Mucosa of stomach (tissue), 1 donor: ENCODE data around the gene HIP1R.
"Not testable (repeated sequence)": the region's sequence is repeated elsewhere in the genome, so short reads cannot be mapped to it uniquely, and the experiment has no call there.

Source experiments
- H3K27me3 ChIP-seq: one replicate; pipeline ENCODE4 v1.7.0; 2013; ENCODE audit warnings: mild to moderate bottlenecking, low read length; ENCODE audit not compliant: control insufficient read depth, insufficient read depth
- H3K36me3 ChIP-seq: one replicate; pipeline ENCODE4 v1.7.0; 2013; ENCODE audit warnings: low read length; ENCODE audit not compliant: control insufficient read depth, insufficient read depth
- H3K4me1 ChIP-seq: one replicate; pipeline ENCODE4 v1.7.0; 2013; ENCODE audit warnings: mild to moderate bottlenecking, low read length; ENCODE audit not compliant: control insufficient read depth, insufficient read depth
- H3K4me3 ChIP-seq: one replicate; pipeline ENCODE4 v1.7.0; 2013; ENCODE audit warnings: low read length
- H3K9ac ChIP-seq: one replicate; pipeline ENCODE4 v1.7.0; 2013; ENCODE audit warnings: mild to moderate bottlenecking, low read length, moderate library complexity
- H3K9me3 ChIP-seq: one replicate; pipeline ENCODE4 v1.7.0; 2013; ENCODE audit warnings: mild to moderate bottlenecking, low read length, moderate library complexity; ENCODE audit not compliant: control insufficient read depth
- donor health status: Pancreatic carcinoma.

HIP1R gene

GRCh38 chr12:122868471-122869177 lies 33.4 kb downstream of the HIP1R start:
- Histone ChIP-seq H3K36me3 (peaks cover 15% of the 10 kb centered on the region), H3K9ac (peak overlapping the region; percentile 40), H3K9me3 (no peaks in the 10 kb centered on the region), H3K4me1 (peaks cover 59% of the 10 kb centered on the region), H3K4me3 (no peak overlapping the region), H3K27me3 (no peaks in the 10 kb centered on the region)

DNA sequence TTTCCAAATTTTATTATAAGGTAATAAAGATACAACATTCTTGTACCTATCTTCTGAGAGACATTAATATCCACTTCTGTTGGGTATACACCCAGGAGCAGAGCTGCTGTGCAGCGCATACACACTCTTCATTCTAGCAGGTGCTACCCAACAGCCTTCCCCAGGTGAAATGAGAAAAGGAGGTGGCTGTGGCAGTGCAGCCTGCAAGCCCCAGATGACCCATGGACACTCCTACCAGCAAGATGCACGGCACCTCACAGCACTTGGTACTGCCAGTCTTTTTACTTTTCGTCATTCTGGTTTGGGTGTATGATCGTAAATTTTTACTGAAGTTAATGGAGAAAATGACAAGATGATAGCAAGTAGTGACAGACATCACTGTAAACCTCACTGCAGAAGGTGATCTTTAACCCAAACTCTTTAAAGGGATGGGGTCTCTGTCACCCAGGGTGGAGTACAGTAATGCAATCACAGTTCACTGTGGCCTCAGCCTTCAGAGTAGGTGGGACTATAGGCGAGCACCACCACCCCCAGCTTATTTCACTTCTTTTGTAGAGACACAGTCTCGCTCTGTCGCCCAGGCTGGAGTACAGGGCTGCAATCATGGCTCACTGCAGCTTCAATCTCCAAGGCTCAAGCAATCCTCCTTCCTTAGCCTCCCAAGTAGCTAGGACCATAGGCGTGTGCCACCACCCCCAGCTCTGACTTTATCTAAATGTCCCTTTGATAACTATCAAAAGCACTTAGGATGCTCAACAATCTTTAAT lies 34.1 kb downstream of the HIP1R start:
- Histone ChIP-seq H3K27me3 (no peaks in the 10 kb centered on the region), H3K4me1 (peaks cover 66% of the 10 kb centered on the region), H3K4me3 (no peak overlapping the region), H3K9ac (no peak overlapping the region), H3K9me3 (no peaks in the 10 kb centered on the region), H3K36me3 (peaks cover 15% of the 10 kb centered on the region)

GRCh38 chr12:122870163-122870842 lies 35.0 kb downstream of the HIP1R start:
- no peak overlapping the region for H3K9ac ChIP-seq
- no peaks in the 10 kb centered on the region for H3K27me3 ChIP-seq
- H3K9me3 ChIP-seq = no peaks in the 10 kb centered on the region
- H3K4me1 ChIP-seq = peaks cover 68% of the 10 kb centered on the region
- H3K4me3 ChIP-seq = no peak overlapping the region
- H3K36me3 ChIP-seq = peaks cover 13% of the 10 kb centered on the region

- Histone ChIP-seq H3K4me1 (peaks cover 72% of the 10 kb centered on the region), H3K27me3 (no peaks in the 10 kb centered on the region), H3K9me3 (no peaks in the 10 kb centered on the region), H3K36me3 (peaks cover 7% of the 10 kb centered on the region), H3K9ac (peak overlapping the region; percentile 64), H3K4me3 (peak overlapping the region; percentile 18)
These were observed 35.8 kb downstream of the HIP1R start for GRCh38 chr12:122870867-122871664.

- Histone ChIP-seq H3K4me3 (peak overlapping the region; percentile 18), H3K9ac (peak overlapping the region; percentile 64), H3K4me1 (peaks cover 72% of the 10 kb centered on the region), H3K36me3 (peaks cover 7% of the 10 kb centered on the region), H3K9me3 (no peaks in the 10 kb centered on the region), H3K27me3 (no peaks in the 10 kb centered on the region)
These were observed 36.9 kb downstream of the HIP1R start for GRCh38 chr12:122871851-122872780.

DNA sequence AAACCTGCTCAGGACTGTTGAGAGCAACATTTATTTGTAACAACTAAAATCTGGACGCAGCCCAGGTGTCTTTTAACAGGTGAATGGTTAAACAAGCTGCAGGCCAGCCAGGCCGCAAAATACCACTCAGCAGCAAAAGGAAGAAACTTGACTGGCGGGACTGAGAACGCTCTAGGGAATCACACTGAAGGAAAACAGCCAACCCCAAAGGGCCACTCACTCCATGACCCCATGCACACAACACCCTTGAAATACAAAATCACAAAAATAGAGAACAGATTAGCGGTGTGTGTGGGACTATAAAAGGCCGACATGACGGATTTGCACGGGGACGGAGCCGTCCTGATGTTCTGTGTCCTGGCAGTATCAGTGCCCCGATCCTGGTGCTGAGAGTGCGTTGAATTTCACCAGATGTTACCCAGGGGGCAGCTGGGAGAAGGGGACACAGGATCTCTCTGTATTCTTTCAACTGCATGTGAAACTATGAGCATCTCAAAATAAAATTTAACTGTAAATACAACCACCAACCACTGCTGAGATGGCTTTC lies 37.6 kb downstream of the HIP1R start:
- H3K9me3 ChIP-seq = no peaks in the 10 kb centered on the region
- no peak overlapping the region for H3K4me3 ChIP-seq
- peaks cover 68% of the 10 kb centered on the region for H3K4me1 ChIP-seq
- peaks cover 7% of the 10 kb centered on the region for H3K36me3 ChIP-seq
- no peaks in the 10 kb centered on the region for H3K27me3 ChIP-seq
- peak overlapping the region; percentile 64 for H3K9ac ChIP-seq

GRCh38 chr12:122873540-122873939 lies 38.3 kb downstream of the HIP1R start:
- Histone ChIP-seq H3K9me3 (no peaks in the 10 kb centered on the region), H3K4me3 (no peak overlapping the region), H3K9ac (peak overlapping the region; percentile 64), H3K4me1 (peaks cover 62% of the 10 kb centered on the region), H3K27me3 (no peaks in the 10 kb centered on the region), H3K36me3 (peaks cover 3% of the 10 kb centered on the region)

GRCh38 chr12:122874081-122874480 lies 38.8 kb downstream of the HIP1R start:
- Histone ChIP-seq H3K4me1 (peaks cover 62% of the 10 kb centered on the region), H3K27me3 (no peaks in the 10 kb centered on the region), H3K9me3 (no peaks in the 10 kb centered on the region), H3K36me3 (no peaks in the 10 kb centered on the region), H3K9ac (no peak overlapping the region), H3K4me3 (no peak overlapping the region)

DNA sequence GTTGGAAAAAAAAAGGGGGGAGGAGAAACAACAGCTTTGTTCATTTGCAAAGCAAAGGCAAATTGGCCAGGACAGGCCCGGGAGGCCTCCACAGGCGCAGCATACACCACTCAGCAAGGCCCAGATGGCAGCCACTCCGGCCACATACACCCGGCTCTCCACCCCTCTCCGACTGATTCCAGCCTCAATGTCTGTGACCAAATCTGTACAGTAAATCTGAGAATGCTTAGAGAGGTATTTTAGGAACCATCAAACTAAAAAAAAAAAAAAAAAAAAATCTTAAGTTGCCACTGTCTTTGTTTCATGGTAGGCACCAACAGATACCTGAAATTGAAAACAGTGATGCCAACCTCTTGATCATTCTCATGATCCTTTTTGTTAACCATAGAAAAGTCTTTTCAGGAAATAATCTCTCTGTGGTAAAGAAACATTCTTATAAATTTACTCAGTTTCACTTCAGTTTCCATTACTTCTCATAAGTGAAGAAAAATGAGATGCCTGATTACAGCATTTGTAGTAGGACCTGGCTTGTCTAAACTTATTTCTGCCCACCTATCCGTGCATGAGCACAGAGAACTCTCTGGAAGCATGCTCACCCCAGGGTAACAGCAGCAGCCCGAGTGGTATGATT lies 40.4 kb downstream of the HIP1R start:
- Histone ChIP-seq H3K9ac (no peak overlapping the region), H3K36me3 (no peaks in the 10 kb centered on the region), H3K4me1 (peaks cover 66% of the 10 kb centered on the region), H3K4me3 (no peak overlapping the region), H3K27me3 (no peaks in the 10 kb centered on the region), H3K9me3 (no peaks in the 10 kb centered on the region)

GRCh38 chr12:122876281-122876680 lies 41.0 kb downstream of the HIP1R start:
- not testable (repeated sequence) for H3K27me3 ChIP-seq, H3K9me3 ChIP-seq, H3K4me3 ChIP-seq, H3K36me3 ChIP-seq, H3K9ac ChIP-seq
- peaks cover 66% of the 10 kb centered on the region for H3K4me1 ChIP-seq
